CD8-positive, alpha-beta memory T cell (primary cell): ENCODE data around the gene ARIH1. TPM values are rescaled to one million over a fixed set of nuclear protein-coding genes. Genes with fewer than 3 reads are reported as not detected.
"Not testable (repeated sequence)": the region's sequence is repeated elsewhere in the genome, so short reads cannot be mapped to it uniquely, and the experiment has no call there.

Experiments
- CTCF ChIA-PET: fragments of 350-600 bp; sonication (Branson Sonifier 250); formaldehyde crosslinking; loops from one replicate; lab custom pipeline; 2021; ENCODE audit warnings: antibody characterized with exemption; lab: Charles Lee
- POLR2A ChIA-PET: fragments of 350-600 bp; sonication (Branson Sonifier 250); formaldehyde crosslinking; loops from one replicate; lab custom pipeline; 2021; ENCODE audit warnings: antibody characterized with exemption; lab: Charles Lee
- DNase-seq, 5 donors: peaks; one replicate each; pipeline versions ENCODE4 v3.0.0 to v3.0.0-alpha.2; 2020 to 2022; ENCODE audit warnings: mixed read lengths in 1 of 5
- H3K27ac ChIP-seq: one replicate; pipeline ENCODE4 v1.7.0; 2013; ENCODE audit warnings: low read depth, mild to moderate bottlenecking, low read length, moderate library complexity
- H3K27me3 ChIP-seq: 2 replicates; pipeline ENCODE4 v1.7.0; 2013; ENCODE audit warnings: low read length, mild to moderate bottlenecking; ENCODE audit not compliant: insufficient read depth, poor library complexity, severe bottlenecking
- H3K36me3 ChIP-seq: 2 replicates; pipeline ENCODE4 v1.7.0; 2013; ENCODE audit warnings: mild to moderate bottlenecking, low read length, moderate library complexity; ENCODE audit not compliant: insufficient read depth
- H3K4me1 ChIP-seq: 2 replicates; pipeline ENCODE4 v1.7.0; 2013; ENCODE audit warnings: mild to moderate bottlenecking, low read length, moderate library complexity; ENCODE audit not compliant: insufficient read depth
- H3K4me3 ChIP-seq: 2 replicates; pipeline ENCODE4 v1.7.0; 2013; ENCODE audit warnings: mild to moderate bottlenecking, low read length
- H3K9me3 ChIP-seq: 2 replicates; pipeline ENCODE4 v1.7.0; 2013; ENCODE audit warnings: mild to moderate bottlenecking, low read length
- H3K27ac Mint-ChIP-seq, 8 donors: one replicate each; pipeline ENCODE4 v1.8.0; 2020 to 2021; ENCODE audit warnings: mixed read lengths in 8 of 8, mild to moderate bottlenecking in 6 of 8, inconsistent platforms in 3 of 8, moderate library complexity in 3 of 8
- H3K27me3 Mint-ChIP-seq, 2 donors: one replicate each; pipeline ENCODE4 v1.8.0; 2020 to 2021; ENCODE audit warnings: mixed read lengths in 2 of 2, mild to moderate bottlenecking in 1 of 2, moderate library complexity in 1 of 2
- H3K36me3 Mint-ChIP-seq, 3 donors: one replicate each; pipeline ENCODE4 v1.8.0; 2020 to 2021; ENCODE audit warnings: mixed read lengths in 3 of 3, inconsistent platforms in 1 of 3, mild to moderate bottlenecking in 1 of 3
- H3K4me1 Mint-ChIP-seq, 3 donors: one replicate each; pipeline ENCODE4 v1.8.0; 2020 to 2021; ENCODE audit warnings: mixed read lengths in 3 of 3, inconsistent platforms in 1 of 3, mild to moderate bottlenecking in 1 of 3
- H3K4me3 Mint-ChIP-seq, 7 donors: one replicate each; pipeline ENCODE4 v1.8.0; 2020 to 2021; ENCODE audit warnings: mixed read lengths in 7 of 7, mild to moderate bottlenecking in 6 of 7, moderate library complexity in 4 of 7, inconsistent platforms in 2 of 7
- H3K9me3 Mint-ChIP-seq, 5 donors: one replicate each; pipeline ENCODE4 v1.8.0; 2020 to 2022; ENCODE audit warnings: mixed read lengths in 5 of 5, mild to moderate bottlenecking in 3 of 5, moderate library complexity in 2 of 5, inconsistent platforms in 1 of 5
- polyA plus RNA-seq: library from polyadenylated mRNA; unstranded; fragments of 300-500 nt; fragmentation: Illumina TruSeq; gene quantifications from one replicate; pipeline ENCODE4 v1.2.3, GENCODE V29; 2021
- total RNA-seq, 2 experiments: library from RNA; stranded (reverse); gene quantifications; one replicate each; pipeline ENCODE4 v1.2.3, GENCODE V29; 2021

The ARIH1 gene
- total RNA-seq = 100 to 1,000 TPM; 153 to 164 TPM
- polyA plus RNA-seq = 24.3 TPM

GRCh38 chr15:72473614-72474465, at the start of gene ARIH1:
ARIH1 (plus strand) TSS chr15:72474330; CDS start chr15:72474640, 310 bp downstream.
- Mint-ChIP-seq H3K4me3 (peak within 1 kb of the TSS; percentile 95 to 99 (median 97)), H3K36me3 (peaks cover 0 to 46% (median 5%) of the 10 kb centered on the region in 3 donors), H3K9me3 (no peaks in the 10 kb centered on the region), H3K27me3 (peaks cover 0 to 7% of the 10 kb centered on the region in 2 donors), H3K4me1 (peaks cover 49 to 61% (median 60%) of the 10 kb centered on the region in 3 donors), H3K27ac (peak within 1 kb of the TSS; percentile 97 to 100 (median 99))
- peaks cover 45% of the 10 kb centered on the region for H3K4me1 ChIP-seq
- peak within 1 kb of the TSS; percentile 93 for H3K4me3 ChIP-seq
- H3K36me3 ChIP-seq = no peaks in the 10 kb centered on the region
- DNase-seq = peak; percentile 95 to 98 (median 96)
- ChIA-PET CTCF (interaction anchor here (0.8 to 2.8 kb wide), 10 partner anchors 8 to 274 kb away, joined by 3 to 16 read pairs (median 4); partner anchors contain the start of genes CELF6 and HEXA), POLR2A (interaction anchor here (0.5 to 3.8 kb wide), 8 partner anchors 9 to 247 kb away, joined by 3 to 34 read pairs (median 4); partner anchors contain the start of genes CELF6 and HEXA)
- peak within 1 kb of the TSS; percentile 100 for H3K27ac ChIP-seq
- H3K9me3 ChIP-seq = no peaks in the 10 kb centered on the region
- no peaks in the 10 kb centered on the region for H3K27me3 ChIP-seq

GRCh38 chr15:72426753-72427152, 47.4 kb upstream of the ARIH1 start:
- H3K4me1 ChIP-seq = no peaks in the 10 kb centered on the region
- H3K36me3 Mint-ChIP-seq = peaks cover 0 to 9% (median 0%) of the 10 kb centered on the region in 3 donors
- POLR2A ChIA-PET = no interaction called here
- peaks cover 4 to 6% of the 10 kb centered on the region in 2 donors for H3K27me3 Mint-ChIP-seq
- H3K4me3 Mint-ChIP-seq = no peak overlapping the region
- peaks cover 4 to 17% (median 17%) of the 10 kb centered on the region in 5 donors for H3K9me3 Mint-ChIP-seq
- no peak for DNase-seq
- no peak overlapping the region for H3K4me3 ChIP-seq
- H3K27me3 ChIP-seq = no peaks in the 10 kb centered on the region
- peaks cover 0 to 1% (median 0%) of the 10 kb centered on the region in 3 donors for H3K4me1 Mint-ChIP-seq
- CTCF ChIA-PET = no interaction called here
- H3K9me3 ChIP-seq = no peaks in the 10 kb centered on the region
- H3K36me3 ChIP-seq = no peaks in the 10 kb centered on the region
- no peak overlapping the region for H3K27ac ChIP-seq
- no peak overlapping the region for H3K27ac Mint-ChIP-seq

- Histone ChIP-seq H3K36me3 (no peaks in the 10 kb centered on the region), H3K27ac (no peak overlapping the region), H3K4me3 (no peak overlapping the region), H3K4me1 (no peaks in the 10 kb centered on the region), H3K9me3 (no peaks in the 10 kb centered on the region), H3K27me3 (peaks cover 5% of the 10 kb centered on the region)
- ChIA-PET POLR2A (no interaction called here), CTCF (no interaction called here)
- H3K27me3 Mint-ChIP-seq = peaks cover 30 to 63% of the 10 kb centered on the region in 2 donors
- DNase-seq = no peak
- H3K36me3 Mint-ChIP-seq = peaks cover 0 to 28% (median 3%) of the 10 kb centered on the region in 3 donors
- H3K4me3 Mint-ChIP-seq = no peak overlapping the region
- peaks cover 13 to 33% (median 29%) of the 10 kb centered on the region in 5 donors for H3K9me3 Mint-ChIP-seq
- H3K27ac Mint-ChIP-seq = no peak overlapping the region
- H3K4me1 Mint-ChIP-seq = no peaks in the 10 kb centered on the region
These were observed 36.3 kb upstream of the ARIH1 start for GRCh38 chr15:72437650-72438316.

GRCh38 chr15:72442848-72443247, 31.3 kb upstream of the ARIH1 start:
- H3K9me3 ChIP-seq, H3K4me1 Mint-ChIP-seq, H3K27ac Mint-ChIP-seq, H3K27ac ChIP-seq, DNase-seq, H3K36me3 ChIP-seq, POLR2A ChIA-PET, H3K4me3 ChIP-seq, H3K4me3 Mint-ChIP-seq, H3K27me3 ChIP-seq, H3K4me1 ChIP-seq: not testable (repeated sequence)
- CTCF ChIA-PET = interaction anchor here (1.0 kb wide), 1 partner anchor 11 kb away, joined by 4 read pairs; no protein-coding TSS in a partner anchor
- Mint-ChIP-seq H3K27me3 (peaks cover 27 to 36% of the 10 kb centered on the region in 2 donors), H3K9me3 (peaks cover 5 to 13% (median 10%) of the 10 kb centered on the region in 5 donors), H3K36me3 (peaks cover 0 to 19% (median 2%) of the 10 kb centered on the region in 3 donors)

GRCh38 chr15:72445426-72445825, 28.7 kb upstream of the ARIH1 start:
- Histone ChIP-seq H3K27ac (no peak overlapping the region), H3K9me3 (no peaks in the 10 kb centered on the region), H3K4me1 (no peaks in the 10 kb centered on the region), H3K36me3 (no peaks in the 10 kb centered on the region), H3K27me3 (peaks cover 5% of the 10 kb centered on the region), H3K4me3 (no peak overlapping the region)
- peaks cover 0 to 2% (median 0%) of the 10 kb centered on the region in 5 donors for H3K9me3 Mint-ChIP-seq
- peaks cover 25 to 31% of the 10 kb centered on the region in 2 donors for H3K27me3 Mint-ChIP-seq
- no peak overlapping the region for H3K27ac Mint-ChIP-seq
- no peaks in the 10 kb centered on the region for H3K4me1 Mint-ChIP-seq
- H3K4me3 Mint-ChIP-seq = no peak overlapping the region
- POLR2A ChIA-PET = no interaction called here
- no peak for DNase-seq
- CTCF ChIA-PET = no interaction called here
- H3K36me3 Mint-ChIP-seq = peaks cover 0 to 14% (median 0%) of the 10 kb centered on the region in 3 donors

- no peak overlapping the region for H3K27ac Mint-ChIP-seq
- H3K4me1 Mint-ChIP-seq = no peaks in the 10 kb centered on the region
- peaks cover under 1 to 13% of the 10 kb centered on the region in 2 donors for H3K27me3 Mint-ChIP-seq
- H3K4me3 Mint-ChIP-seq = no peak overlapping the region
- ChIA-PET CTCF (no interaction called here), POLR2A (no interaction called here)
- Histone ChIP-seq H3K9me3 (no peaks in the 10 kb centered on the region), H3K4me1 (no peaks in the 10 kb centered on the region), H3K27ac (no peak overlapping the region), H3K27me3 (no peaks in the 10 kb centered on the region), H3K4me3 (no peak overlapping the region), H3K36me3 (no peaks in the 10 kb centered on the region)
- no peaks in the 10 kb centered on the region for H3K9me3 Mint-ChIP-seq
- DNase-seq = no peak
- H3K36me3 Mint-ChIP-seq = no peaks in the 10 kb centered on the region
These were observed 23.3 kb upstream of the ARIH1 start for GRCh38 chr15:72450805-72451204.

GRCh38 chr15:72451224-72451623, 22.9 kb upstream of the ARIH1 start:
- DNase-seq = no peak
- H3K27ac Mint-ChIP-seq = peak overlapping the region in 1 of 8 donors; percentile 25
- Histone ChIP-seq H3K36me3 (no peaks in the 10 kb centered on the region), H3K4me1 (no peaks in the 10 kb centered on the region), H3K9me3 (no peaks in the 10 kb centered on the region), H3K4me3 (no peak overlapping the region), H3K27ac (no peak overlapping the region), H3K27me3 (no peaks in the 10 kb centered on the region)
- H3K27me3 Mint-ChIP-seq = peaks cover 1 to 13% of the 10 kb centered on the region in 2 donors
- H3K9me3 Mint-ChIP-seq = no peaks in the 10 kb centered on the region
- no peaks in the 10 kb centered on the region for H3K4me1 Mint-ChIP-seq
- ChIA-PET CTCF (no interaction called here), POLR2A (no interaction called here)
- no peaks in the 10 kb centered on the region for H3K36me3 Mint-ChIP-seq
- no peak overlapping the region for H3K4me3 Mint-ChIP-seq

- Histone ChIP-seq H3K4me1 (no peaks in the 10 kb centered on the region), H3K4me3 (no peak overlapping the region), H3K36me3 (no peaks in the 10 kb centered on the region), H3K27me3 (no peaks in the 10 kb centered on the region), H3K9me3 (no peaks in the 10 kb centered on the region), H3K27ac (no peak overlapping the region)
- no peak for DNase-seq
- CTCF ChIA-PET = no interaction called here
- H3K4me3 Mint-ChIP-seq = no peak overlapping the region
- POLR2A ChIA-PET = no interaction called here
- no peaks in the 10 kb centered on the region for H3K36me3 Mint-ChIP-seq
- H3K27ac Mint-ChIP-seq = no peak overlapping the region
- no peaks in the 10 kb centered on the region for H3K9me3 Mint-ChIP-seq
- H3K4me1 Mint-ChIP-seq = peaks cover 4 to 6% (median 6%) of the 10 kb centered on the region in 3 donors
- peaks cover 4 to 5% of the 10 kb centered on the region in 2 donors for H3K27me3 Mint-ChIP-seq
These were observed 17.4 kb upstream of the ARIH1 start for GRCh38 chr15:72456684-72457083.
